ENCODE data around the gene SBK2.
"Not testable (repeated sequence)": the region's sequence is repeated elsewhere in the genome, so short reads cannot be mapped to it uniquely, and the experiment has no call there.

SBK2 gene

DNA sequence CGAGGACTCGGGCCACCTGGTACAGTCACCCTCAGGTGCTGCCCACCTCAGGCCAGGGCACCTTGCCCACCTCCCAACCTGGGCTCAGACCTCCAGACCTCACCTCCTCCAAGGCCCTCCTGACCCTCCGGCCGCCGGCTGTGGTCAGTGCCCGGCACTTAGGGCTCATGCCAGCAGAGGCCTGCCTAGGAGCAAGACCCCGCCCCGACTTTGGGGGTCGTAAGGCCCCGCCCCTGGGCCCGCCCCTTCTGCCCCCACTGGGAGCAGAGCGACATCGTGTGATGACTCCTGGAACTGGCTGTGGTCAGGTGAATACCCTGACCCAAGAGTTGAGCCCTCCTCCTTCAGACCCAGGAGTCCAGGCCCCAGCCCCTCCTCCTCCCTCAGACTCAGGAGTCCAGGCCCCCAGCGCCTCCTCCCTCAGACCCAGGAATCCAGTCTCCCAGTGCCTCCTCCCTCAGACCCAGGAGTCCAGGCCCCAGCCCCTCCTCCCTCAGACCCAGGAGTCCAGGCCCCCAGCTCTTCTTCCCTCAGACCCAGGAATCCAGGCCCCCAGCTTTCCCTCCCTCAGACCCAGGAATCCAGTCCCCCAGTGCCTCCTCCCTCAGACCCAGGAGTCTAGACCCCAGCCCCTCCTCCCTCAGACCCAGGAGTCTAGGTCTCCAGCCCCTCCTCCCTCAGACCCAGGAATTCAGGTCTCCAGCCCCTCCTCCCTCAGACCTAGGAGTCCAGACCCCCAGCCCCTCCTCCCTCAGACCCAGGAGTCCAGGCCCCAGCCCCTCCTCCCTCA, at the start of gene SBK2:
Gene SBK2, minus strand, starts transcription at position 183 of the 790 bp plus-strand sequence. CDS start 839 bp downstream, outside the sequence.
- no peaks in the 10 kb centered on the region for H3K36me3 ChIP-seq (ENCODE audit: control insufficient read depth, insufficient read depth, low read length)
- peaks cover 14% of the 10 kb centered on the region for H3K4me1 ChIP-seq (ENCODE audit: control insufficient read depth, insufficient read depth, low read length)
- H3K9ac ChIP-seq (ENCODE audit: low read length) = no peak within 1 kb of the TSS
- peak within 1 kb of the TSS; percentile 37; the same call in 1 of the 2 replicates for H3K27ac ChIP-seq (ENCODE audit: low read depth, low read length)
- H3K4me3 ChIP-seq (ENCODE audit: low read depth, low read length) = peak within 1 kb of the TSS; percentile 50
- no peaks in the 10 kb centered on the region for H3K9me3 ChIP-seq (ENCODE audit: control insufficient read depth, insufficient read depth, low read depth, low read length)
- no peaks in the 10 kb centered on the region; the same call in 1 of the 2 replicates for H3K27me3 ChIP-seq (ENCODE audit: control insufficient read depth, insufficient read depth, low read length)

DNA sequence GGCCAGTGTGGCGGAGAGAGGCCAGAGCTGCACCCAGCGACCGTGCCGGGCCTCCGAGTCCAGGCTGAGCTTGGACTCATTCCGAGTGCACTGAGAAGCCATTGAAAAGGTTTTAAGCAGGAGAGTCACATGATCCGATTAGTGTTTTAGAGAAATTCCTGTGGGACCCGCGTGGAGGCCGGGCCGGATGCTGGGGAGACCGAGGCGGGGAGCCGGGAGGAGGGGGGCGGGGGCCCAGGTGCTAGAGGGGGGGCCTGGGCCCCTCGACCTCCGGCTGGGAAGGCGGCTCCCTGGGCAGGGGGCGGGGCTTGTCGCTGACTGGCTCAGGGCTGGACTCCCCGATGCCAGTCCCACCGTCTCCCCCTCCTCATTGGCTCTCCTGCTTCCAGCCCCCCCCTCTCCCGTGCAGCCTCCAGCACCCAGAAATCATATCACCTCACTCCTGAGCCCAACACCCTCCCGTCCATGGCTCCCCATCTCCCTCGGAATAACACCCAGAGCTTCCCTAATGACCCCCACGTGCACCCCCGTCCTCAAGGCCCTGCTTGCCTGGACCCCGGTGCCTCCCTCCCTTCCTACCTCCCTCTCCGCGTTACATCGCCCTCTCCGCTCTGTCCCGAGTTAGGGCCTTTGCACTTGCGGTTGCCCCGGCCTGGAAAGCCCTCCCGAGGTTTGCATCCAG, 48.9 kb upstream of the SBK2 start:
- Histone ChIP-seq H3K4me1 (ENCODE audit: control insufficient read depth, insufficient read depth, low read length) (0 out of 2 replicates have a peak, but pooled peaks cover 9% of the 10 kb centered on the region), H3K9me3 (ENCODE audit: control insufficient read depth, insufficient read depth, low read depth, low read length) (no peaks in the 10 kb centered on the region), H3K36me3 (ENCODE audit: control insufficient read depth, insufficient read depth, low read length) (no peaks in the 10 kb centered on the region), H3K27ac (ENCODE audit: low read depth, low read length) (no peak overlapping the region), H3K4me3 (ENCODE audit: low read depth, low read length) (peak overlapping the region; percentile 80), H3K9ac (ENCODE audit: low read length) (peak overlapping the region; percentile 56), H3K27me3 (ENCODE audit: control insufficient read depth, insufficient read depth, low read length) (no peaks in the 10 kb centered on the region)

DNA sequence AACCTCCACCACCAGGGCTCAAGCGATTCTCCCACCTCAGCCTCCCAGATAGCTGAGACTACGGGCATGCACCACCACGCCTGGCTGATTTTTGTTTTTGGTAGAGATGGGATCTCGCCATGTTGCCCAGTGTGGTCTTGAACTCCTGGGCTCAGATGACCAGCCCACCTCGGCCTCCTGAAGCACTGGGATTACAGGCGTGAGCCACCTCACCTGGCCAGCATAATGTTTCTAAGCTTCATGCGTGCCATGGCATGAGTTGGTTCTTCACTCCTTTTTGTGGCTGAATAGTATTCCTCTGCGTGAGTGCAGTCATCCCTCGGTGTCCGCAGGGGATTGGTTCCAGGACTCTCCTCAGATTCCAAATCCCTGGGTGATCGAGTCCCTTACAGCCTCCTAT, 47.9 kb upstream of the SBK2 start:
- H3K36me3 ChIP-seq (ENCODE audit: control insufficient read depth, insufficient read depth, low read length) = no peaks in the 10 kb centered on the region
- no peaks in the 10 kb centered on the region for H3K27me3 ChIP-seq (ENCODE audit: control insufficient read depth, insufficient read depth, low read length)
- no peak overlapping the region for H3K4me3 ChIP-seq (ENCODE audit: low read depth, low read length)
- 0 out of 2 replicates have a peak, but pooled peaks cover 6% of the 10 kb centered on the region for H3K4me1 ChIP-seq (ENCODE audit: control insufficient read depth, insufficient read depth, low read length)
- no peaks in the 10 kb centered on the region for H3K9me3 ChIP-seq (ENCODE audit: control insufficient read depth, insufficient read depth, low read depth, low read length)
- no peak overlapping the region for H3K9ac ChIP-seq (ENCODE audit: low read length)
- H3K27ac ChIP-seq (ENCODE audit: low read depth, low read length) = no peak overlapping the region

DNA sequence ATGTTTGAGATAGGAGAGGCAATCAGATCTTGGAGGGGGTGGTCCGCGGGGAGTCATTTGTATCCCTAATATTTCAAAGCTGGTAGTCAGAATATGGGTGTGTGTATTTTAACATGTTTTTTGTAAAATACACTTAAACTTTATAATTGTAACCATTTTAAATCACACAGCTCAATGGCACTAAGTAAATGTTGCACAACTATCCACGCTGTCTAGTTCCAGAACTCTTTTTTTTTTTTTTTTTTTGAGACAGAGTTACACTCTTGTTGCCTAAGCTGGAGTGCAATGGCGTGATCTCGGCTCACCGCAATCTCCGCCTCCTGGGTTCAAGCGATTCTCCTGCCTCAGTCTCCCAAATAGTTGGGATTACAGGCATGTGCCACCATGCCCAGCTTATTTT, 47.0 kb upstream of the SBK2 start:
- H3K4me3 ChIP-seq (ENCODE audit: low read depth, low read length); H3K27me3 ChIP-seq (ENCODE audit: control insufficient read depth, insufficient read depth, low read length); H3K9ac ChIP-seq (ENCODE audit: low read length); H3K36me3 ChIP-seq (ENCODE audit: control insufficient read depth, insufficient read depth, low read length); H3K27ac ChIP-seq (ENCODE audit: low read depth, low read length); H3K9me3 ChIP-seq (ENCODE audit: control insufficient read depth, insufficient read depth, low read depth, low read length); H3K4me1 ChIP-seq (ENCODE audit: control insufficient read depth, insufficient read depth, low read length): not testable (repeated sequence)

DNA sequence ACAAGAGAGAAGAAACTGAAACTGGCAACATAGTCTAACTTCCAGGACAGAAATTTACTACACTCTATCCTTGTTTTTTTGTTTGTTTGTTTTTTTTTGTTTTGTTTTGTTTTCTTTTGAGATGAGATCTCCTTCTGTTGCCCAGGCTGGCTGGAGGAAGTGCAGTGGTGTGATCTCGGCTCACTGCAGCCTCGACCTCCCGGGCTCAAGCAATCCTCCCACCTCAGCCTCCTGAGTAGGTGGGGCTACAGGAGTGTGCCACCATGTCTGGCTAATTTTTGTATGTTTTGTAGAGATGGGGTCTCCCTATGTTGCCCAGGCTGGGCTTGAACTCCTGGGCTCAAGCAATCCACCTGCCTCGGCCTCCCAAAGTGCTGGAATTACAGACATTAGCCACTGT, 45.4 kb upstream of the SBK2 start:
- not testable (repeated sequence) for H3K9me3 ChIP-seq (ENCODE audit: control insufficient read depth, insufficient read depth, low read depth, low read length); H3K27ac ChIP-seq (ENCODE audit: low read depth, low read length); H3K4me1 ChIP-seq (ENCODE audit: control insufficient read depth, insufficient read depth, low read length); H3K9ac ChIP-seq (ENCODE audit: low read length); H3K4me3 ChIP-seq (ENCODE audit: low read depth, low read length); H3K36me3 ChIP-seq (ENCODE audit: control insufficient read depth, insufficient read depth, low read length); H3K27me3 ChIP-seq (ENCODE audit: control insufficient read depth, insufficient read depth, low read length)

- Histone ChIP-seq H3K9me3 (ENCODE audit: control insufficient read depth, insufficient read depth, low read depth, low read length) (no peaks in the 10 kb centered on the region), H3K27me3 (ENCODE audit: control insufficient read depth, insufficient read depth, low read length) (no peaks in the 10 kb centered on the region), H3K4me3 (ENCODE audit: low read depth, low read length) (no peak overlapping the region), H3K27ac (ENCODE audit: low read depth, low read length) (no peak overlapping the region), H3K4me1 (ENCODE audit: control insufficient read depth, insufficient read depth, low read length) (0 out of 2 replicates have a peak, but pooled peaks cover 2% of the 10 kb centered on the region), H3K9ac (ENCODE audit: low read length) (no peak overlapping the region), H3K36me3 (ENCODE audit: control insufficient read depth, insufficient read depth, low read length) (peaks cover 13% of the 10 kb centered on the region)
Measured at GRCh38 chr19:55581823-55582223, 44.9 kb upstream of the SBK2 start.

DNA sequence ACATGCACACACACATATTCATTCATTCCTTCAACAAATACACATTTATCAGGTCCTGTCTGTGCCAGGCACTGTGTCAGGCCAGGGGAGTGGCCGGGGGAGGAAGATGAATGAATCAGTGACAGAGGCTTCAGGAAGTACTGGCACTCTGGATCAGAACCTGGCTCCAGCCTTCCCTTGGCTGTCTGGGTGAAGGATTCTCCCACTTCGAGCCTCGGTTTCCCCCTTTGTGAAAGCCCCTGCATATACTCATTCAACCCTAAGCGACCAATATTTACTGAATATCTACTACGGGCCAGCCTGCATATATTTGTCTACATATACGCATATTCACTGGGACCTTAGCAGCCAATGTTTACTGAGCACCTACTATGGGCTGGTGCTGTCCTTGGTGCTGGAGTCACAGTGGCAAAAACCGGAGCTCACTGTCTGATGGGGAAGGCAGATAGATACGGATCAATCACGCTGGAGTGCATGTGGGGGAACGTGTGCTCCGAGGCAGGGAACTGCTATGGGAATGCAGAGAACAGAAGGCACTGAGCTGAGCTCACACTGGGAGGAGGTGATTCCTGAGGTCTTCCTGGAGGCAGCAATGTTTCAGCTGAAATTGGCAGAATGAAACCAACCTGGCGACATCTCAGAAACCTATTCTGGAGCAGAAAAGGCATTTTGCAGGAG, 44.4 kb upstream of the SBK2 start:
- peaks cover 16% of the 10 kb centered on the region for H3K36me3 ChIP-seq (ENCODE audit: control insufficient read depth, insufficient read depth, low read length)
- H3K4me1 ChIP-seq (ENCODE audit: control insufficient read depth, insufficient read depth, low read length) = 0 out of 2 replicates have a peak, but pooled peaks cover 2% of the 10 kb centered on the region
- no peaks in the 10 kb centered on the region for H3K27me3 ChIP-seq (ENCODE audit: control insufficient read depth, insufficient read depth, low read length)
- H3K4me3 ChIP-seq (ENCODE audit: low read depth, low read length) = peak overlapping the region; percentile 90
- H3K27ac ChIP-seq (ENCODE audit: low read depth, low read length) = no peak overlapping the region
- no peak overlapping the region for H3K9ac ChIP-seq (ENCODE audit: low read length)
- no peaks in the 10 kb centered on the region for H3K9me3 ChIP-seq (ENCODE audit: control insufficient read depth, insufficient read depth, low read depth, low read length)

DNA sequence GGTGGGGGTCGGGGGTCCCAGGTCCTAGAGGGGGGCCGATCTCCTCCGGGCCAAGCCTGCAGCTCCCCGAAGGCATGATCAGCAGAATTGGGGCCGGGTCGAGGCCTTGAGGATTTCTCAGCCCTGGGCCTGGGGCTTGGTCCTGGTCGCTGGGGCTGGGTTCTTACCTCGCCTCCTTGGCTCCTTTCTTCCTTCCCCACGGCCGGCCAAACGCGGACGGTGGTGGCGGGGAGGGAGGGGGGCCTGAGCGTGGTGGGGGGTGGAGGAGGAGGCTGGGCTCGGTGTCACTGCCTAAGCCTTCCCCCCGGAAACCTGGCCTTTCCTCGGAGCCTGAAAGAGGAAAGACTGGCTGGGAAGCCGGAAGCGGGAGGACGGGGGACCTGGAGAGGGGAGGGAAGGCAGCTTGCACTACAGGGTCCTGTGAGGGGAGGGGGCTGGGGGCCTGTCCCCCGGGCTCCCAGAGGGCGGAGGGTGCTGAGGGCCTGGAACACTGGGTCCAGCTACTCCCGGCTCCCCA, 43.8 kb upstream of the SBK2 start, which contains the start of gene ZNF579:
Gene ZNF579, minus strand, starts transcription at position 221 of the 517 bp plus-strand sequence. CDS start 1,209 bp downstream, outside the sequence.
- H3K4me1 ChIP-seq (ENCODE audit: control insufficient read depth, insufficient read depth, low read length) = 0 out of 2 replicates have a peak, but pooled peaks cover 2% of the 10 kb centered on the region
- no peaks in the 10 kb centered on the region for H3K9me3 ChIP-seq (ENCODE audit: control insufficient read depth, insufficient read depth, low read depth, low read length)
- peak within 1 kb of the TSS; percentile 79 for H3K9ac ChIP-seq (ENCODE audit: low read length)
- peak within 1 kb of the TSS; percentile 88 for H3K27ac ChIP-seq (ENCODE audit: low read depth, low read length)
- no peaks in the 10 kb centered on the region for H3K27me3 ChIP-seq (ENCODE audit: control insufficient read depth, insufficient read depth, low read length)
- H3K36me3 ChIP-seq (ENCODE audit: control insufficient read depth, insufficient read depth, low read length) = peaks cover 16% of the 10 kb centered on the region
- H3K4me3 ChIP-seq (ENCODE audit: low read depth, low read length) = peak within 1 kb of the TSS; percentile 90

DNA sequence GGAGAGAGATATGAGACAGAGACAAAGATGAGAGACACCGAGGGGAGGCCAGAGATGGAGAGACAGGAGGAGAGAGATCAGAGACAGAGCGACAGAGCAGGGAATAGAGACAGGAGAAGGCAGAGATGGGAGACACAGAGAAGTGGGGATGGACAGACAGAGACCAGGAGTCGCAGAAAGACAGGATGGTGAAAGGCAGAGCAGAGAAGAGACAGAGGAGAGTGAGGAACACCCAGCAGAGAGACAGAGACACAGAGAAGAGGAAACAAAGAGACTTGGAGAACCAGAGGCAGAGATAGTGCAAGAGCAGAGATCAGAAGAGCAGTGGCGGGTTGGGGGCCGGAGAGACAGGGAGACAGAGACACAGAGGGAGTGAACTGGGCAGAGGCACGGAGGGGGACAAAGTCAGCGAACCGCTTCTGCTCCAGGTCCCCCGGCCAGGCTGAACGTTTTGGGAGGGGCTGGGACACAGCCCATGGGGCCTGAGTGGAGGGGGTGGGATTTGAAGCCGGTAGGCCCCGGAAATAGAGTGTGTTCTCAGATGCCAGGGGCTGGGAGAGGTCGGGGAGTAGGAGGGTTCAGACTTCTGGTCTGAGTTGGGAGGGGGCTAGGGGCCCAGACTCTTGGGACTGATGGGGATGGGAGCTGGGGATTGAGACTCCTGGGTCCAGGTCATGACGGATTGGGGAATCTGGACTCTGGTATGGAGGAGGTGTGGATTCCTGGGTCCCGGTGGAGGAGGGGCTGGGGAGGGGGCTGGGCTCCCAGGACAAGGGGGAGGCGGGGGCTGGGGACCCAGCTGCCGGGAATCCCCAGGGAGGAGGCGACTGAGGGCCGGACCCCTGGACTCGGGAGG, 43.1 kb upstream of the SBK2 start:
- peaks cover 16% of the 10 kb centered on the region for H3K36me3 ChIP-seq (ENCODE audit: control insufficient read depth, insufficient read depth, low read length)
- no peaks in the 10 kb centered on the region for H3K27me3 ChIP-seq (ENCODE audit: control insufficient read depth, insufficient read depth, low read length)
- peak overlapping the region; percentile 90 for H3K4me3 ChIP-seq (ENCODE audit: low read depth, low read length)
- H3K27ac ChIP-seq (ENCODE audit: low read depth, low read length) = peak overlapping the region; percentile 88
- peak overlapping the region; percentile 79 for H3K9ac ChIP-seq (ENCODE audit: low read length)
- no peaks in the 10 kb centered on the region for H3K4me1 ChIP-seq (ENCODE audit: control insufficient read depth, insufficient read depth, low read length)
- no peaks in the 10 kb centered on the region for H3K9me3 ChIP-seq (ENCODE audit: control insufficient read depth, insufficient read depth, low read depth, low read length)

All from HUES6 (cell line).